HepG2 (cell line): ENCODE measurements around the gene RAB33B. TPM values are rescaled to one million over a fixed set of nuclear protein-coding genes. Genes with fewer than 3 reads are reported as not detected.

Experiments
- GFI1 ChIP-seq: sonication (generic); formaldehyde crosslinking; IDR thresholded peaks from 2 replicates; pipeline ENCODE4 v1.5.0; 2020; ENCODE audit warnings: missing genetic modification reagents, mild to moderate bottlenecking, borderline replicate concordance
- HNRNPLL ChIP-seq: fragments of 200-400 bp; formaldehyde crosslinking; IDR thresholded peaks from 2 replicates; pipeline ENCODE4 v1.6.1; 2017; ENCODE audit warnings: mild to moderate bottlenecking, low read depth, low read length; ENCODE audit not compliant: poor library complexity, severe bottlenecking
- HNRNPUL1 ChIP-seq: fragments of 200-400 bp; formaldehyde crosslinking; IDR thresholded peaks from 2 replicates; pipeline ENCODE4 v1.6.1; 2017; ENCODE audit warnings: low read depth, mild to moderate bottlenecking, low read length, moderate library complexity
- HOXD1 ChIP-seq: sonication (generic); formaldehyde crosslinking; IDR thresholded peaks from 2 replicates; pipeline ENCODE4 v1.5.0; 2020; ENCODE audit warnings: missing genetic modification reagents
- IRF2 ChIP-seq: IDR thresholded peaks from 2 replicates; pipeline ENCODE4 v1.6.1; 2018; ENCODE audit warnings: missing genetic modification reagents, missing compliant biosample characterization
- KDM6A ChIP-seq: IDR thresholded peaks from 2 replicates; pipeline ENCODE4 v1.6.1; 2016; ENCODE audit warnings: low read depth
- KMT2A ChIP-seq: sonication (generic); formaldehyde crosslinking; IDR thresholded peaks from 2 replicates; pipeline ENCODE4 v1.4.0; 2020; ENCODE audit warnings: missing genetic modification reagents
- NFE2 ChIP-seq: sonication (generic); formaldehyde crosslinking; IDR thresholded peaks from 2 replicates; pipeline ENCODE4 v1.4.0; 2020; ENCODE audit warnings: missing genetic modification reagents
- NFRKB ChIP-seq: fragments of 450-650 bp; IDR thresholded peaks from 2 replicates; pipeline ENCODE4 v1.6.1; 2017
- ZNF556 ChIP-seq: sonication (generic); formaldehyde crosslinking; IDR thresholded peaks from 2 replicates; pipeline ENCODE4 v1.4.0; 2020; ENCODE audit warnings: mild to moderate bottlenecking, missing genetic modification reagents, borderline replicate concordance
- polyA plus RNA-seq, 8 experiments: library from polyadenylated mRNA; depleted of rRNA in 3 of 8; stranded (reverse) in 7 of 8; unstranded in 1 of 8; fragments of >200 nt; fragmentation: Illumina TruSeq in 4 of 8; extraction: Trizol in 4 of 8; gene quantifications; 2 replicates each; pipeline versions ENCODE4 v1.2.1 to v1.2.3, GENCODE V29; 2011 to 2016; ENCODE audit warnings: low read depth in 4 of 8, missing spikeins in 1 of 8, mixed read lengths in 1 of 8; ENCODE audit not compliant: insufficient read depth in 1 of 8
- total RNA-seq, 5 experiments: library from RNA; depleted of rRNA; stranded (reverse); fragments of >200 nt; fragmentation: Illumina TruSeq; extraction: Trizol; gene quantifications; 2 replicates each; pipeline ENCODE4 v1.2.3, GENCODE V29; 2016; ENCODE audit warnings: low read depth in 1 of 5
- TF ChIP-seq, protein P1 (sequence below): sonication (generic); formaldehyde crosslinking; IDR thresholded peaks from 2 replicates; pipeline ENCODE4 v1.5.0; 2020; ENCODE audit warnings: mild to moderate bottlenecking, missing genetic modification reagents, borderline replicate concordance
- TF ChIP-seq, protein P2 (sequence below): sonication (generic); formaldehyde crosslinking; IDR thresholded peaks from 2 replicates; pipeline ENCODE4 v1.5.1; 2020; ENCODE audit warnings: mild to moderate bottlenecking, missing genetic modification reagents, moderate library complexity
- TF ChIP-seq, protein P3 (sequence below): sonication (generic); formaldehyde crosslinking; IDR thresholded peaks from 2 replicates; pipeline ENCODE4 v1.5.1; 2020; ENCODE audit warnings: missing genetic modification reagents, mild to moderate bottlenecking, borderline replicate concordance
- TF ChIP-seq, protein P4 (sequence below): sonication (generic); formaldehyde crosslinking; IDR thresholded peaks from 2 replicates; pipeline ENCODE4 v1.8.0; 2022; ENCODE audit warnings: mild to moderate bottlenecking, missing genetic modification reagents, moderate library complexity

Gene RAB33B
- total and polyA plus RNA-seq, 2 of the 13 experiments (the other 11 are each of a cell fraction or from before 2014, with no cell fraction given), result 7.6 to 8.1 TPM

DNA sequence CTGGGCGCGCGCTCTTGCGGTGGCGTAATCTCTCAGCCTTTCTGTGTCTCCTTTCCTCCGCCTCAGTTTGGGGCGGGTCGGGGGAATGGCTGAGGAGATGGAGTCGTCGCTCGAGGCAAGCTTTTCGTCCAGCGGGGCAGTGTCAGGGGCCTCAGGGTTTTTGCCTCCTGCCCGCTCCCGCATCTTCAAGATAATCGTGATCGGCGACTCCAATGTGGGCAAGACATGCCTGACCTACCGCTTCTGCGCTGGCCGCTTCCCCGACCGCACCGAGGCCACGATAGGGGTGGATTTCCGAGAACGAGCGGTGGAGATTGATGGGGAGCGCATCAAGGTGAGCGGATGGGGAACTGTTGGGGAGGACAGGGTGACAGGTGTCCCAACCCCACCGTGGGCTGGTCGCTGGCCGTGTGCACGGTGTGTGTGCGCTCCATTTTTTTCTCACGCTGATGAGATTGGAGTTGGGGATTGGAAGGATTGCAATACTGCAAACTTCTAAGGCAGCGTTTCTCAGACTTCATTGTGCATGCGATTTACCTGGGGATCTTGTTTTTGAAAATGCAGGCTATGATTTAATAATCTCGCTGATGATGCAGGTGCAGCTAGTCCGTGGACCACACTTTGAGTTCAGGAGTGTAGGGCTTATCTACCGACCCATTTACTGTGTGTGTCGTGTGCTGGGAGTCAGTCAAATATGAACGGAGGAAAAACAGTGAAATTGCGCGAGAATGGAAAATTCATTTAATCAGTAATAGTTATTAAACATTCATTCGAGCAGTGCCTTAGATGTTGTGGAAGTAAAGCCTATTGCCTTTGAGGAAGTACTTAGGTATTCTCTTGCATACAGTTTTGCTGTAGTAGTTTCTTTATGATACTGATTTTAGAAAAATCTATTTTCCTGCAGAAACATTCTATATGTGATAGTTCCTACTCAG, at the start of gene RAB33B (continued):
- TF ChIP-seq, protein P1, sequence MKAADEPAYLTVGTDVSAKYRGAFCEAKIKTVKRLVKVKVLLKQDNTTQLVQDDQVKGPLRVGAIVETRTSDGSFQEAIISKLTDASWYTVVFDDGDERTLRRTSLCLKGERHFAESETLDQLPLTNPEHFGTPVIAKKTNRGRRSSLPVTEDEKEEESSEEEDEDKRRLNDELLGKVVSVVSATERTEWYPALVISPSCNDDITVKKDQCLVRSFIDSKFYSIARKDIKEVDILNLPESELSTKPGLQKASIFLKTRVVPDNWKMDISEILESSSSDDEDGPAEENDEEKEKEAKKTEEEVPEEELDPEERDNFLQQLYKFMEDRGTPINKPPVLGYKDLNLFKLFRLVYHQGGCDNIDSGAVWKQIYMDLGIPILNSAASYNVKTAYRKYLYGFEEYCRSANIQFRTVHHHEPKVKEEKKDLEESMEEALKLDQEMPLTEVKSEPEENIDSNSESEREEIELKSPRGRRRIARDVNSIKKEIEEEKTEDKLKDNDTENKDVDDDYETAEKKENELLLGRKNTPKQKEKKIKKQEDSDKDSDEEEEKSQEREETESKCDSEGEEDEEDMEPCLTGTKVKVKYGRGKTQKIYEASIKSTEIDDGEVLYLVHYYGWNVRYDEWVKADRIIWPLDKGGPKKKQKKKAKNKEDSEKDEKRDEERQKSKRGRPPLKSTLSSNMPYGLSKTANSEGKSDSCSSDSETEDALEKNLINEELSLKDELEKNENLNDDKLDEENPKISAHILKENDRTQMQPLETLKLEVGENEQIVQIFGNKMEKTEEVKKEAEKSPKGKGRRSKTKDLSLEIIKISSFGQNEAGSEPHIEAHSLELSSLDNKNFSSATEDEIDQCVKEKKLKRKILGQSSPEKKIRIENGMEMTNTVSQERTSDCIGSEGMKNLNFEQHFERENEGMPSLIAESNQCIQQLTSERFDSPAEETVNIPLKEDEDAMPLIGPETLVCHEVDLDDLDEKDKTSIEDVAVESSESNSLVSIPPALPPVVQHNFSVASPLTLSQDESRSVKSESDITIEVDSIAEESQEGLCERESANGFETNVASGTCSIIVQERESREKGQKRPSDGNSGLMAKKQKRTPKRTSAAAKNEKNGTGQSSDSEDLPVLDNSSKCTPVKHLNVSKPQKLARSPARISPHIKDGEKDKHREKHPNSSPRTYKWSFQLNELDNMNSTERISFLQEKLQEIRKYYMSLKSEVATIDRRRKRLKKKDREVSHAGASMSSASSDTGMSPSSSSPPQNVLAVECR, result 0 out of 2 replicates have a peak, but pooled peaks have one; percentile 44
- no peak for TF ChIP-seq HNRNPUL1
- TF ChIP-seq, protein P2, sequence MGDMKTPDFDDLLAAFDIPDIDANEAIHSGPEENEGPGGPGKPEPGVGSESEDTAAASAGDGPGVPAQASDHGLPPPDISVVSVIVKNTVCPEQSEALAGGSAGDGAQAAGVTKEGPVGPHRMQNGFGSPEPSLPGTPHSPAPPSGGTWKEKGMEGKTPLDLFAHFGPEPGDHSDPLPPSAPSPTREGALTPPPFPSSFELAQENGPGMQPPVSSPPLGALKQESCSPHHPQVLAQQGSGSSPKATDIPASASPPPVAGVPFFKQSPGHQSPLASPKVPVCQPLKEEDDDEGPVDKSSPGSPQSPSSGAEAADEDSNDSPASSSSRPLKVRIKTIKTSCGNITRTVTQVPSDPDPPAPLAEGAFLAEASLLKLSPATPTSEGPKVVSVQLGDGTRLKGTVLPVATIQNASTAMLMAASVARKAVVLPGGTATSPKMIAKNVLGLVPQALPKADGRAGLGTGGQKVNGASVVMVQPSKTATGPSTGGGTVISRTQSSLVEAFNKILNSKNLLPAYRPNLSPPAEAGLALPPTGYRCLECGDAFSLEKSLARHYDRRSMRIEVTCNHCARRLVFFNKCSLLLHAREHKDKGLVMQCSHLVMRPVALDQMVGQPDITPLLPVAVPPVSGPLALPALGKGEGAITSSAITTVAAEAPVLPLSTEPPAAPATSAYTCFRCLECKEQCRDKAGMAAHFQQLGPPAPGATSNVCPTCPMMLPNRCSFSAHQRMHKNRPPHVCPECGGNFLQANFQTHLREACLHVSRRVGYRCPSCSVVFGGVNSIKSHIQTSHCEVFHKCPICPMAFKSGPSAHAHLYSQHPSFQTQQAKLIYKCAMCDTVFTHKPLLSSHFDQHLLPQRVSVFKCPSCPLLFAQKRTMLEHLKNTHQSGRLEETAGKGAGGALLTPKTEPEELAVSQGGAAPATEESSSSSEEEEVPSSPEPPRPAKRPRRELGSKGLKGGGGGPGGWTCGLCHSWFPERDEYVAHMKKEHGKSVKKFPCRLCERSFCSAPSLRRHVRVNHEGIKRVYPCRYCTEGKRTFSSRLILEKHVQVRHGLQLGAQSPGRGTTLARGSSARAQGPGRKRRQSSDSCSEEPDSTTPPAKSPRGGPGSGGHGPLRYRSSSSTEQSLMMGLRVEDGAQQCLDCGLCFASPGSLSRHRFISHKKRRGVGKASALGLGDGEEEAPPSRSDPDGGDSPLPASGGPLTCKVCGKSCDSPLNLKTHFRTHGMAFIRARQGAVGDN, result no peak
- TF ChIP-seq GFI1, result 0 out of 2 replicates have a peak, but pooled peaks have one; percentile 68
- peak; percentile 92 for TF ChIP-seq KMT2A
- TF ChIP-seq, protein P3, sequence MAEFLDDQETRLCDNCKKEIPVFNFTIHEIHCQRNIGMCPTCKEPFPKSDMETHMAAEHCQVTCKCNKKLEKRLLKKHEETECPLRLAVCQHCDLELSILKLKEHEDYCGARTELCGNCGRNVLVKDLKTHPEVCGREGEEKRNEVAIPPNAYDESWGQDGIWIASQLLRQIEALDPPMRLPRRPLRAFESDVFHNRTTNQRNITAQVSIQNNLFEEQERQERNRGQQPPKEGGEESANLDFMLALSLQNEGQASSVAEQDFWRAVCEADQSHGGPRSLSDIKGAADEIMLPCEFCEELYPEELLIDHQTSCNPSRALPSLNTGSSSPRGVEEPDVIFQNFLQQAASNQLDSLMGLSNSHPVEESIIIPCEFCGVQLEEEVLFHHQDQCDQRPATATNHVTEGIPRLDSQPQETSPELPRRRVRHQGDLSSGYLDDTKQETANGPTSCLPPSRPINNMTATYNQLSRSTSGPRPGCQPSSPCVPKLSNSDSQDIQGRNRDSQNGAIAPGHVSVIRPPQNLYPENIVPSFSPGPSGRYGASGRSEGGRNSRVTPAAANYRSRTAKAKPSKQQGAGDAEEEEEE (CRISPR knock-in tag), result no peak; the same call in 1 of the 2 replicates
- 0 out of 2 replicates have a peak, but pooled peaks have one; percentile 8 for TF ChIP-seq KDM6A (CRISPR knock-in tag)
- no peak for TF ChIP-seq HNRNPLL
- no peak for TF ChIP-seq NFE2
- peak; percentile 11; the same call in 1 of the 2 replicates for TF ChIP-seq IRF2 (CRISPR knock-in tag)
- TF ChIP-seq, protein P4, sequence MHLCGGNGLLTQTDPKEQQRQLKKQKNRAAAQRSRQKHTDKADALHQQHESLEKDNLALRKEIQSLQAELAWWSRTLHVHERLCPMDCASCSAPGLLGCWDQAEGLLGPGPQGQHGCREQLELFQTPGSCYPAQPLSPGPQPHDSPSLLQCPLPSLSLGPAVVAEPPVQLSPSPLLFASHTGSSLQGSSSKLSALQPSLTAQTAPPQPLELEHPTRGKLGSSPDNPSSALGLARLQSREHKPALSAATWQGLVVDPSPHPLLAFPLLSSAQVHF, result peak; percentile 62; the same call in 1 of the 2 replicates
- no peak; the same call in 1 of the 2 replicates for TF ChIP-seq ZNF556 (CRISPR knock-in tag)
- TF ChIP-seq NFRKB, result no peak
- TF ChIP-seq HOXD1 (CRISPR knock-in tag), result no peak
